H9 (cell line): Measurements from ENCODE around the gene SOWAHB. TPM values are rescaled to one million over a fixed set of nuclear protein-coding genes. Genes with fewer than 3 reads are reported as not detected.

Experiments
- DNase-seq: peaks from one replicate; pipeline ENCODE4 v3.0.0-alpha.2; 2017
- H2AFZ ChIP-seq: one replicate; pipeline ENCODE4 v1.6.1; 2013; ENCODE audit warnings: mild to moderate bottlenecking, low read length, control low read depth, moderate library complexity
- H2AK5ac ChIP-seq: 2 replicates; pipeline ENCODE4 v1.6.1; 2013; ENCODE audit warnings: low read length, control low read depth, mixed read lengths; ENCODE audit not compliant: insufficient read length
- H2BK120ac ChIP-seq: one replicate; pipeline ENCODE4 v1.6.1; 2013; ENCODE audit warnings: low read depth, mild to moderate bottlenecking, low read length, control low read depth, inconsistent platforms; ENCODE audit not compliant: poor library complexity, severe bottlenecking
- H2BK12ac ChIP-seq: 2 replicates; pipeline ENCODE4 v1.6.1; 2013; ENCODE audit warnings: low read length, control low read depth, mixed read lengths, low read depth; ENCODE audit not compliant: insufficient read length
- H2BK15ac ChIP-seq: 2 replicates; pipeline ENCODE4 v1.6.1; 2013; ENCODE audit warnings: low read depth, low read length, control low read depth
- H2BK20ac ChIP-seq: one replicate; pipeline ENCODE4 v1.6.1; 2013; ENCODE audit warnings: low read depth, mild to moderate bottlenecking, low read length, control low read depth, inconsistent platforms; ENCODE audit not compliant: poor library complexity, severe bottlenecking
- H2BK5ac ChIP-seq: 2 replicates; pipeline ENCODE4 v1.6.1; 2013; ENCODE audit warnings: low read length, control low read depth, mixed read lengths; ENCODE audit not compliant: insufficient read length
- H3K14ac ChIP-seq: 2 replicates; pipeline ENCODE4 v1.6.1; 2013; ENCODE audit warnings: low read length, control low read depth; ENCODE audit not compliant: insufficient read depth
- H3K18ac ChIP-seq: 2 replicates; pipeline ENCODE4 v1.6.1; 2013; ENCODE audit warnings: low read depth, mild to moderate bottlenecking, mixed read lengths, low read length, control low read depth; ENCODE audit not compliant: insufficient read length
- H3K23ac ChIP-seq: 2 replicates; pipeline ENCODE4 v1.6.1; 2013; ENCODE audit warnings: low read length, control low read depth, mixed read lengths, low read depth; ENCODE audit not compliant: insufficient read length
- H3K23me2 ChIP-seq: 2 replicates; pipeline ENCODE4 v1.6.1; 2013; ENCODE audit warnings: low read depth, mild to moderate bottlenecking, mixed read lengths, low read length, control low read depth; ENCODE audit not compliant: insufficient read length, poor library complexity, severe bottlenecking
- H3K27ac ChIP-seq: 2 replicates; pipeline ENCODE4 v1.5.1; 2013; ENCODE audit warnings: low read length, control low read depth, mixed read lengths, low read depth; ENCODE audit not compliant: insufficient read length
- H3K27me3 ChIP-seq: 2 replicates; pipeline ENCODE4 v1.6.1; 2013; ENCODE audit warnings: low read length, control low read depth, inconsistent platforms; ENCODE audit not compliant: insufficient read depth
- H3K4ac ChIP-seq: 2 replicates; pipeline ENCODE4 v1.6.1; 2013; ENCODE audit warnings: low read depth, mild to moderate bottlenecking, control low read depth, inconsistent platforms, low read length, moderate library complexity
- H3K4me1 ChIP-seq: 2 replicates; pipeline ENCODE4 v1.6.1; 2013; ENCODE audit warnings: low read length, control low read depth, inconsistent platforms; ENCODE audit not compliant: insufficient read depth
- H3K4me2 ChIP-seq: 2 replicates; pipeline ENCODE4 v1.6.1; 2013; ENCODE audit warnings: low read length, control low read depth, mixed read lengths; ENCODE audit not compliant: insufficient read length, insufficient read depth
- H3K56ac ChIP-seq: 2 replicates; pipeline ENCODE4 v1.6.1; 2013; ENCODE audit warnings: low read depth, mild to moderate bottlenecking, mixed read lengths, low read length, control low read depth; ENCODE audit not compliant: insufficient read length
- H3K79me1 ChIP-seq: 2 replicates; pipeline ENCODE4 v1.6.1; 2013; ENCODE audit warnings: low read depth, mild to moderate bottlenecking, moderate library complexity, low read length, control low read depth, inconsistent platforms; ENCODE audit not compliant: insufficient read depth, poor library complexity, severe bottlenecking
- H3K79me2 ChIP-seq: 2 replicates; pipeline ENCODE4 v1.6.1; 2013; ENCODE audit warnings: low read length, control low read depth, inconsistent platforms; ENCODE audit not compliant: insufficient read depth
- H3K9ac ChIP-seq: 2 replicates; pipeline ENCODE4 v1.6.1; 2013; ENCODE audit warnings: low read length, control low read depth, mixed read lengths; ENCODE audit not compliant: insufficient read length; ENCODE audit errors: extremely low read depth
- H3K9me3 ChIP-seq: one replicate; pipeline ENCODE4 v1.6.1; 2013; ENCODE audit warnings: low read depth, low read length, inconsistent platforms; ENCODE audit not compliant: control insufficient read depth
- H3T11ph ChIP-seq: one replicate; pipeline ENCODE4 v1.6.1; 2013; ENCODE audit warnings: mild to moderate bottlenecking, low read length, control low read depth, inconsistent platforms
- H4K20me1 ChIP-seq: one replicate; pipeline ENCODE4 v1.6.1; 2013; ENCODE audit not compliant: control insufficient read depth, insufficient read length, insufficient read depth
- H4K5ac ChIP-seq: 2 replicates; pipeline ENCODE4 v1.6.1; 2013; ENCODE audit warnings: low read depth, mild to moderate bottlenecking, mixed read lengths, low read length, control low read depth; ENCODE audit not compliant: insufficient read length
- H4K8ac ChIP-seq: replicated peaks from 2 replicates; pipeline ENCODE4 v1.6.1; 2013; ENCODE audit warnings: low read length, control low read depth, mixed read lengths, low read depth; ENCODE audit not compliant: insufficient read length
- H4K91ac ChIP-seq: 2 replicates; pipeline ENCODE4 v1.6.1; 2013; ENCODE audit warnings: low read depth, mild to moderate bottlenecking, moderate library complexity, mixed read lengths, low read length, control low read depth; ENCODE audit not compliant: insufficient read length
- H3K27ac Mint-ChIP-seq, 3 experiments: 2 replicates in 2 of 3; 3 replicates in 1 of 3; pipeline ENCODE4 v1.8.0; 2020 to 2021; ENCODE audit warnings: mixed read lengths in 3 of 3, mild to moderate bottlenecking in 1 of 3, moderate library complexity in 1 of 3
- H3K27me3 Mint-ChIP-seq: 2 replicates; pipeline ENCODE4 v1.8.0; 2021; ENCODE audit warnings: low read depth, mild to moderate bottlenecking, moderate library complexity, mixed read lengths
- H3K36me3 Mint-ChIP-seq, 3 experiments: 2 replicates in 2 of 3; 3 replicates in 1 of 3; pipeline ENCODE4 v1.8.0; 2020 to 2021; ENCODE audit warnings: low read depth in 3 of 3, mixed read lengths in 3 of 3; ENCODE audit not compliant: insufficient read depth in 1 of 3
- H3K4me1 Mint-ChIP-seq, 2 experiments: 2 replicates each; pipeline ENCODE4 v1.8.0; 2020; ENCODE audit warnings: mixed read lengths in 2 of 2
- H3K4me3 Mint-ChIP-seq, 2 experiments: 2 replicates in 1 of 2; 3 replicates in 1 of 2; pipeline ENCODE4 v1.8.0; 2020 to 2021; ENCODE audit warnings: mild to moderate bottlenecking in 2 of 2, mixed read lengths in 2 of 2, moderate library complexity in 1 of 2
- H3K9me3 Mint-ChIP-seq, 2 experiments: 2 replicates in 1 of 2; 3 replicates in 1 of 2; pipeline ENCODE4 v1.8.0; 2020; ENCODE audit warnings: mild to moderate bottlenecking in 2 of 2, mixed read lengths in 2 of 2, moderate library complexity in 1 of 2
- WGBS: extraction: QIAGEN DNeasy Blood & Tissue Kit; methylation state at CpG from one replicate; pipeline ENCODE4 v1.1.7; 2013; ENCODE audit warnings: missing lambda C conversion rate, low lambda C conversion rate, mixed read lengths; ENCODE audit not compliant: insufficient read length; ENCODE audit errors: extremely low coverage; 5-methylcytosine and 5-hydroxymethylcytosine counted together
- total RNA-seq: library from RNA; stranded (reverse); gene quantifications from 2 replicates; pipeline ENCODE4 v1.2.1, GENCODE V29; 2021
- TF ChIP-seq, protein P1 (sequence below): fragments of 200-600 bp; sonication (generic); conservative IDR thresholded peaks from 3 replicates; pipeline ENCODE4 v1.8.0; 2021; ENCODE audit warnings: antibody characterized with exemption, mild to moderate bottlenecking

SOWAHB gene
- total RNA-seq, 1 experiment from 2014 or later = 0.26 TPM

GRCh38 chr4:76943790-76944189 lies 45.8 kb upstream of the SOWAHB start:
- WGBS = no CpG with 5 or more reads among the region's 1 CpG
- peaks cover 15% of the 10 kb centered on the region for H3K27me3 Mint-ChIP-seq

More at GRCh38 chr4:76943790-76944189, 45.8 kb upstream of the SOWAHB start:
- no peak overlapping the region for H2BK15ac ChIP-seq
- no peak overlapping the region for H3K4me2 ChIP-seq
- no peak for DNase-seq
- Mint-ChIP-seq H3K4me3 (no peak overlapping the region), H3K4me1 (peaks cover 3 to 8% of the 10 kb centered on the region in 2 experiments; a peak in 3 of 4 replicates), H3K36me3 (peaks cover 0 to 11% (median 8%) of the 10 kb centered on the region in 3 experiments; a peak in 5 of 7 replicates), H3K9me3 (peaks cover 0 to 5% of the 10 kb centered on the region in 2 experiments; a peak in 3 of 5 replicates), H3K27ac (no peak overlapping the region)
- H3K27me3 ChIP-seq = no peaks in the 10 kb centered on the region; the same call in none of the 2 replicates
- peaks cover 8% of the 10 kb centered on the region for H3K23me2 ChIP-seq
- H2BK20ac ChIP-seq = no peak overlapping the region
- H3K4ac ChIP-seq = no peak overlapping the region
- H3K9ac ChIP-seq = no peak overlapping the region
- no peak overlapping the region for H4K91ac ChIP-seq
- H3K23ac ChIP-seq = no peak overlapping the region
- no peaks in the 10 kb centered on the region for H3K9me3 ChIP-seq
- H3K18ac ChIP-seq = no peak overlapping the region
- H3T11ph ChIP-seq = no peak overlapping the region
- TF ChIP-seq, protein P1, sequence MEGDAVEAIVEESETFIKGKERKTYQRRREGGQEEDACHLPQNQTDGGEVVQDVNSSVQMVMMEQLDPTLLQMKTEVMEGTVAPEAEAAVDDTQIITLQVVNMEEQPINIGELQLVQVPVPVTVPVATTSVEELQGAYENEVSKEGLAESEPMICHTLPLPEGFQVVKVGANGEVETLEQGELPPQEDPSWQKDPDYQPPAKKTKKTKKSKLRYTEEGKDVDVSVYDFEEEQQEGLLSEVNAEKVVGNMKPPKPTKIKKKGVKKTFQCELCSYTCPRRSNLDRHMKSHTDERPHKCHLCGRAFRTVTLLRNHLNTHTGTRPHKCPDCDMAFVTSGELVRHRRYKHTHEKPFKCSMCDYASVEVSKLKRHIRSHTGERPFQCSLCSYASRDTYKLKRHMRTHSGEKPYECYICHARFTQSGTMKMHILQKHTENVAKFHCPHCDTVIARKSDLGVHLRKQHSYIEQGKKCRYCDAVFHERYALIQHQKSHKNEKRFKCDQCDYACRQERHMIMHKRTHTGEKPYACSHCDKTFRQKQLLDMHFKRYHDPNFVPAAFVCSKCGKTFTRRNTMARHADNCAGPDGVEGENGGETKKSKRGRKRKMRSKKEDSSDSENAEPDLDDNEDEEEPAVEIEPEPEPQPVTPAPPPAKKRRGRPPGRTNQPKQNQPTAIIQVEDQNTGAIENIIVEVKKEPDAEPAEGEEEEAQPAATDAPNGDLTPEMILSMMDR = no peak
- H3K79me2 ChIP-seq = no peaks in the 10 kb centered on the region
- H3K14ac ChIP-seq = no peak overlapping the region
- H3K79me1 ChIP-seq = no peaks in the 10 kb centered on the region
- H2BK12ac ChIP-seq = no peak overlapping the region
- H2AK5ac ChIP-seq = no peak overlapping the region
- no peak overlapping the region for H2BK120ac ChIP-seq
- no peak overlapping the region for H2AFZ ChIP-seq
- no peak overlapping the region for H2BK5ac ChIP-seq
- H3K27ac ChIP-seq = no peak overlapping the region
- H4K5ac ChIP-seq = no peak overlapping the region
- H3K4me1 ChIP-seq = no peaks in the 10 kb centered on the region; the same call in 1 of the 2 replicates
- H3K56ac ChIP-seq = no peak overlapping the region
- no peak overlapping the region for H4K8ac ChIP-seq
- H4K20me1 ChIP-seq = no peaks in the 10 kb centered on the region
